ENCODE measurements around the gene ALDH1A3.

The ALDH1A3 gene

DNA sequence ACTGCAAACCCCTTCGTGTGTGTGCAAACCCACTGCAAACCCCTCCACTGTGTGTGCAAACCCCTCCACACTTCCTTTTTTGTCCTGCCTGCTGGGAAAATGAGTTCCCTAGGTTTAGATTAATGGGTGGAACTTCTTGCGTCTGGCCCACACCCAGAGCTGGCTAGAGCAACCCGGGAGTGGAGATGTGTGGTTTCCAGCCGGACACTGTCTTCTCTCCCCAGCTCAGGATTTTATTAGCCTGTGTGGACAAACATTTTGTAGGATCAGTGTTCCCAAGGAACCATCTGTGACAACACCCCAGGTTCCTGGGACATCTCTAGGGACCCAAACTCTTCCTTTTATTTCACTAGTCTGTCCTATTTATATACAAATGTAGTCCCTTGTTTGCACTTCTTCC is 29.9 kb downstream of the ALDH1A3 start:
- no peak for DNase-seq (ENCODE audit: low spot score in 2 of 2)
- H3K9me3 ChIP-seq = no peaks in the 10 kb centered on the region
- H3K36me3 ChIP-seq (replicated peaks) = no peaks in the 10 kb centered on the region; the same call in 1 of the 2 replicates
- H3K27me3 ChIP-seq (ENCODE audit: low read depth) = no peaks in the 10 kb centered on the region
- in situ Hi-C loops (cut with MboI; ENCODE audit: low sequenced_read_pairs) = loop anchor here (25.0 kb wide), 1 partner anchor 353 kb away; the partner anchor contains the start of gene CHSY1
- H3K4me3 ChIP-seq = no peak overlapping the region
- no peaks in the 10 kb centered on the region for H3K4me1 ChIP-seq

DNA sequence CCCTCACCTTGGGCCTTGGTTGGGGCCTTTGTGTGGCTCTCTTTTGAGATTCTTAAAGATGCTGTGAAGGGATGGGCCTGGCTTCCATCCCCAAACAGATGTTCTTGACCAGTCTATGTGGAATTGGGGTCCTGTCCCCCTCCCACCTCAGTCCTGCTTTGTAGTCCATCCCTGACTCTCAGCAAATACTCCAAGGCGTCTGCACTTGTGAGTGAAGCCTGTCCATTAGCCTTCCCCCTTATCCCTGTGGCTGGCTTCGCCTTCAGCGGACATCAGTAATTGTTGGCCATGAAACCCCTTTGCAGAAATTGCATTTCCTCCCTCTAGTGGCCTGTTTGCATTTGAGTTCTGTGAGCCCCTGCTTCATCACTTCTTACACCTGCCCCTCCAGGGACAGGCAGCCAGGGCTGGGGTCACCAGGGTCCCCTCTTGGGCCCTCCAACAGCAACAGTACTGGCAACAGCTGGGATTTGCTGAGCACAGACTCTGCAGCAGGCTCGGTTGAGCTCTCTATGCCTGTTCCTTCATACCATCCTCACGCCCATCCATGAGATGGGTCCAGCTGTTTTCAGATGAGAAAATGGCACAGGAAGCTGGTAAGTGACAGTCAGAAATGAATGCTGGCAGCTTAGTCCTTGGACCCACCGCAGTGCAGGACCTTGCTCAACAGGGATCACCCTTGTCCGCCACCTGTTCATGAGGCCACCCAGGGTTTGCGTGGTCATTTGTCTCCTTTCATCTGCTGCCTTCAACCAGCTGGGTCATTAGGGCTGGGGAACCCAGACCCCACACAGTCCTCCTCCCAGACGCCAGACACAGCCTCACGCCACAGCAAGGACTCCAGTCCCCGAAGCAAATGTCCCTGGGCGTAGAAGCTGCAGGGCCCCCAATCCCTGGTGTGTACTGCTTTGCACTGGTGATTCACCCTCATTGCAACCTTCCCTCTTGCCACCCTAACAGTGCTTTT is 30.6 kb downstream of the ALDH1A3 start:
- H3K4me1 ChIP-seq = no peaks in the 10 kb centered on the region
- H3K9me3 ChIP-seq = no peaks in the 10 kb centered on the region
- no peak overlapping the region for H3K4me3 ChIP-seq
- H3K36me3 ChIP-seq (replicated peaks) = no peaks in the 10 kb centered on the region; the same call in 1 of the 2 replicates
- in situ Hi-C loops (cut with MboI; ENCODE audit: low sequenced_read_pairs) = loop anchor here (25.0 kb wide), 1 partner anchor 352 kb away; the partner anchor contains the start of gene CHSY1
- DNase-seq (ENCODE audit: low spot score in 2 of 2) = no peak
- H3K27me3 ChIP-seq (ENCODE audit: low read depth) = no peaks in the 10 kb centered on the region

GRCh38 chr15:100911086-100911485 is 31.5 kb downstream of the ALDH1A3 start:
- no peaks in the 10 kb centered on the region for H3K9me3 ChIP-seq
- in situ Hi-C loops (cut with MboI; ENCODE audit: low sequenced_read_pairs) = loop anchor here (25.0 kb wide), 1 partner anchor 351 kb away; the partner anchor contains the start of gene CHSY1
- no peak overlapping the region for H3K4me3 ChIP-seq
- no peak for DNase-seq (ENCODE audit: low spot score in 2 of 2)
- H3K4me1 ChIP-seq = no peaks in the 10 kb centered on the region
- no peaks in the 10 kb centered on the region; the same call in none of the 2 replicates for H3K36me3 ChIP-seq (replicated peaks)
- no peaks in the 10 kb centered on the region for H3K27me3 ChIP-seq (ENCODE audit: low read depth)

- H3K4me3 ChIP-seq = no peak overlapping the region
- DNase-seq (ENCODE audit: low spot score in 2 of 2) = no peak
- no peaks in the 10 kb centered on the region for H3K27me3 ChIP-seq (ENCODE audit: low read depth)
- peaks cover 8% of the 10 kb centered on the region for H3K4me1 ChIP-seq
- no peaks in the 10 kb centered on the region; the same call in none of the 2 replicates for H3K36me3 ChIP-seq (replicated peaks)
- H3K9me3 ChIP-seq = no peaks in the 10 kb centered on the region
- in situ Hi-C loops (cut with MboI; ENCODE audit: low sequenced_read_pairs) = loop anchor here (25.0 kb wide), 1 partner anchor 348 kb away; the partner anchor contains the start of gene CHSY1
Measured at GRCh38 chr15:100913961-100914360, 34.3 kb downstream of the ALDH1A3 start.

DNA sequence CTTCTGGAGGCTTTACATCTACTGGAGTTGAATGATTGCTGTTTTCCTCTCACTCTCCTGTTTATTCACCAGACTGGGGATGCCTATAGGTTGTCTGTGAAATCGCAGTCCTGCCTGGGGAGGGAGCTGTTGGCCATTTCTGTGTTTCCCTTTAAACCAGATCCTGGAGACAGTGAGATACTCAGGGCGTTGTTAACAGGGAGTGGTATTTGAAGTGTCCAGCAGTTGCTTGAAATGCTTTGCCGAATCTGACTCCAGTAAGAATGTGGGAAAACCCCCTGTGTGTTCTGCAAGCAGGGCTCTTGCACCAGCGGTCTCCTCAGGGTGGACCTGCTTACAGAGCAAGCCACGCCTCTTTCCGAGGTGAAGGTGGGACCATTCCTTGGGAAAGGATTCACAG is 35.2 kb downstream of the ALDH1A3 start:
- Histone ChIP-seq H3K27me3 (ENCODE audit: low read depth) (no peaks in the 10 kb centered on the region), H3K4me3 (no peak overlapping the region), H3K9me3 (no peaks in the 10 kb centered on the region), H3K36me3 (replicated peaks) (no peaks in the 10 kb centered on the region; the same call in none of the 2 replicates), H3K4me1 (peaks cover 8% of the 10 kb centered on the region)
- DNase-seq (ENCODE audit: low spot score in 2 of 2) = no peak
- in situ Hi-C loops (cut with MboI; ENCODE audit: low sequenced_read_pairs) = loop anchor here (5.0 to 25.0 kb wide), 2 partner anchors 92 to 347 kb away; partner anchors contain the start of gene CHSY1

DNA sequence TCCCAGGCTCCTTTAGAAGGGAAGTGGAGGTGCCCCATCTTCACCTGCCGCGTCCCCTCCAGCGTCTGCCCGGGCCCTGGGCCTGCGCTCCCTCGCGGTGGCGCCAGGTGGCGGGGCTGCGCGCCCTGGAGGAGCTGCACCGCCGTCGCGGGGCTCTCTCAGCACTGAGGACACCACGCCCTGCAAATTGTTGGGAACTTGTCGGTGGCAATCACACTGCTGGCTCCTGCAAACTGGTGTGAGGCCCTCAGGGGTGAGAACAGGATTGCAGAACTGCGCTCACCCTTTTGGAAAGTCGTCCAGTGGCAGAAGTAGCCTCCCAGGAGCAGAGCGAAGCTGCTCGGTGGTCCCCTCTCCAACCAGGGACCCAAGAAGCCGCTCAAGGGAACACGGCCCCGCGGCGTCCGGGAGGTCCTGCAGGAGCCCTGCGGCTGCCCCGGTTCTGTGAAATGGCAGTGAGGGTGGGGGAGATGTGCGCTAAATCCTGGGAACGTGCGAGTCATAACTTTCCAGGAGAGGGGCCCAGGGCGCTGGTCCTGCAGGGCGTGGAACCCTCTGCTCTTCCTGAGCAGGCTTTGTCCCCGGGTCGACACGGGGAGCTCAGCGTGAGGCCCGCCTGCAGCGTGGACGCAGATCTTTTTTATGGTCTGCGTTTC is 38.5 kb downstream of the ALDH1A3 start:
- peaks cover 12% of the 10 kb centered on the region for H3K4me1 ChIP-seq
- peak overlapping the region; percentile 48 for H3K4me3 ChIP-seq
- no peaks in the 10 kb centered on the region; the same call in none of the 2 replicates for H3K36me3 ChIP-seq (replicated peaks)
- in situ Hi-C loops (cut with MboI; ENCODE audit: low sequenced_read_pairs) = loop anchor here (5.0 to 25.0 kb wide), 2 partner anchors 89 to 344 kb away; partner anchors contain the start of gene CHSY1
- no peaks in the 10 kb centered on the region for H3K9me3 ChIP-seq
- H3K27me3 ChIP-seq (ENCODE audit: low read depth) = no peaks in the 10 kb centered on the region
- DNase-seq (ENCODE audit: low spot score in 2 of 2) = peak; percentile 84 to 90

- peaks cover 12% of the 10 kb centered on the region for H3K4me1 ChIP-seq
- peaks cover 3% of the 10 kb centered on the region for H3K36me3 ChIP-seq (replicated peaks)
- peak; percentile 61 to 65 for DNase-seq (ENCODE audit: low spot score in 2 of 2)
- in situ Hi-C loops (cut with MboI; ENCODE audit: low sequenced_read_pairs) = loop anchor here (5.0 to 25.0 kb wide), 2 partner anchors 88 to 343 kb away; partner anchors contain the start of gene CHSY1
- H3K27me3 ChIP-seq (ENCODE audit: low read depth) = no peaks in the 10 kb centered on the region
- H3K4me3 ChIP-seq = peak within 1 kb of the TSS; percentile 56
- no peaks in the 10 kb centered on the region for H3K9me3 ChIP-seq
Measured at GRCh38 chr15:100918690-100919480, 39.3 kb downstream of the ALDH1A3 start, which contains the start of gene LRRK1. Gene LRRK1, plus strand, starts transcription at chr15:100919357. Its CDS starts 5,276 bp downstream, at chr15:100924633.

- peak in 1 of 2 experiments; percentile 47 for DNase-seq (ENCODE audit: low spot score in 2 of 2)
- Histone ChIP-seq H3K4me1 (peaks cover 12% of the 10 kb centered on the region), H3K27me3 (ENCODE audit: low read depth) (no peaks in the 10 kb centered on the region), H3K36me3 (replicated peaks) (peaks cover 3% of the 10 kb centered on the region), H3K4me3 (peak overlapping the region; percentile 56), H3K9me3 (no peaks in the 10 kb centered on the region)
- in situ Hi-C loops (cut with MboI; ENCODE audit: low sequenced_read_pairs) = loop anchor here (5.0 to 25.0 kb wide), 2 partner anchors 88 to 343 kb away; partner anchors contain the start of gene CHSY1
Measured at GRCh38 chr15:100919481-100920405, 40.1 kb downstream of the ALDH1A3 start.

DNA sequence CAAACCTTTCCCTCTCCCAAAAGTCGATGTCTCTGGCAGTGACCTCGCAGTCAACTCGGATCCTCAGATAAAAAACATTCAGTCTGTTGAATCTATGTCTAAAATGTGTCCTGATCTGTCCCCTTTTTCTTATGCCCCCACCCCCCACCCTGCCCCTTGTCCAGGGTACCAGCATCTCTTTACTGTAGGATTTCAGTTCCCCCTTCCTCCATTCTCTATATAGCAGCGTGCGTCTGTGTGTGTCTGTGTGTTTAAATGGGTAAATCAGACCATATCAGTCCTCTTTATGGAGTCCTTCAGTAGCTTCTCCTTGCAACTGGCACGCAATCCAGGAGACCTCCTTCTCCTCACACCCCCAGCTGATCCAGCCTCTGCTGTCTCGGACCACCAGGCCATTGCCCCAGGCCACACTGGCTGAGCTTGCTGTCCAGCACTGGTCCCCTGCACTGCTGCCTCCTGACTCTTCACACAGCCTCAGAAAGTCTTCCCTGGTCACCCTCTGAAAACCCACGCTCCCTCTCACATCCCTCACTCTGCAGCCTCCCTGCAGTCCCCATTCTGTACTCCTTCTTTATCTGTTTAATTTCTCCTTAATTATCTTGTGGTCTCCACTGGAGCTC is 41.0 kb downstream of the ALDH1A3 start:
- DNase-seq (ENCODE audit: low spot score in 2 of 2) = no peak
- in situ Hi-C loops (cut with MboI; ENCODE audit: low sequenced_read_pairs) = loop anchor here (25.0 kb wide), 1 partner anchor 342 kb away; the partner anchor contains the start of gene CHSY1
- Histone ChIP-seq H3K27me3 (ENCODE audit: low read depth) (no peaks in the 10 kb centered on the region), H3K9me3 (no peaks in the 10 kb centered on the region), H3K36me3 (replicated peaks) (peaks cover 6% of the 10 kb centered on the region), H3K4me3 (peak overlapping the region; percentile 56), H3K4me1 (peaks cover 12% of the 10 kb centered on the region)

- Histone ChIP-seq H3K27me3 (ENCODE audit: low read depth) (no peaks in the 10 kb centered on the region), H3K36me3 (replicated peaks) (peaks cover 13% of the 10 kb centered on the region), H3K9me3 (no peaks in the 10 kb centered on the region), H3K4me3 (no peak overlapping the region), H3K4me1 (peaks cover 12% of the 10 kb centered on the region)
- no peak for DNase-seq (ENCODE audit: low spot score in 2 of 2)
- in situ Hi-C loops (cut with MboI; ENCODE audit: low sequenced_read_pairs) = loop anchor here (25.0 kb wide), 1 partner anchor 340 kb away; the partner anchor contains the start of gene CHSY1
Measured at GRCh38 chr15:100922192-100923040, 42.8 kb downstream of the ALDH1A3 start.

DNA sequence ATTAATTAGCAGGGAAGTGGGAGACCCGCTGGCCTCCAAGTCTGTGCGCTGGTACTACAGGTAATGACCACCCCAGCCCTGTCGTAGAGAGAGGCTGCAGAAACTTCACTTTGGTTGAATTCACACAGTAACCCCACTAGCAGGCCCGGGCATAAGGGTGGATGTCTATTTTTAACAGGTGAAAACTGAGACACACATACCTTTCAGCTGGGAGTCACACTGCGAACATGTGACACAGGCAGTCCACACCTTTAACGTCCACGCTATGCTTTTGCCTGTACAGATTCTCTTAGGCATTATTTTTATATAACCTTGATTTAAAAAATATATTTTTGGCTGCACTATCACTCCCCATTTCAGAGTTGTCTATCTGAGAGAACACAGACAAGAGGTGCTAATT is 43.4 kb downstream of the ALDH1A3 start:
- Histone ChIP-seq H3K36me3 (replicated peaks) (peaks cover 13% of the 10 kb centered on the region), H3K27me3 (ENCODE audit: low read depth) (no peaks in the 10 kb centered on the region), H3K4me1 (peaks cover 8% of the 10 kb centered on the region), H3K4me3 (no peak overlapping the region), H3K9me3 (no peaks in the 10 kb centered on the region)
- no peak for DNase-seq (ENCODE audit: low spot score in 2 of 2)
- in situ Hi-C loops (cut with MboI; ENCODE audit: low sequenced_read_pairs) = loop anchor here (25.0 kb wide), 1 partner anchor 339 kb away; the partner anchor contains the start of gene CHSY1

All from HAP-1 (cell line).